Measurements from ENCODE around the gene SEMA4F. TPM values are rescaled to one million over a fixed set of nuclear protein-coding genes. Genes with fewer than 3 reads are reported as not detected.

Gene SEMA4F
- total RNA-seq (8.4 and 8.6 TPM in 2 replicates), polyA plus RNA-seq (8.3 and 8.7 TPM in 2 replicates)

GRCh38 chr2:74653985-74654882 is at the start of gene SEMA4F:
SEMA4F (plus strand) TSS chr2:74654247; CDS start chr2:74654377, 130 bp downstream.
- Histone ChIP-seq H3K27ac (no peak within 1 kb of the TSS), H3K4me1 (ENCODE audit: low read depth) (no peaks in the 10 kb centered on the region), H3K9me3 (ENCODE audit: low read depth) (no peaks in the 10 kb centered on the region), H3K27me3 (peaks cover 36% of the 10 kb centered on the region), H3K36me3 (no peaks in the 10 kb centered on the region), H3K4me3 (peak within 1 kb of the TSS; percentile 61)
- no peak for TF ChIP-seq CTCF (IDR thresholded peaks at IDR 0.05; ENCODE audit: low read depth, low read length)
- peak; percentile 96 to 98 for DNase-seq (ENCODE audit: low read depth in 1 of 2, low spot score in 1 of 2)

- Histone ChIP-seq H3K27me3 (peaks cover 24% of the 10 kb centered on the region), H3K4me3 (no peak overlapping the region), H3K27ac (no peak overlapping the region), H3K9me3 (ENCODE audit: low read depth) (no peaks in the 10 kb centered on the region), H3K4me1 (ENCODE audit: low read depth) (no peaks in the 10 kb centered on the region), H3K36me3 (no peaks in the 10 kb centered on the region)
- TF ChIP-seq CTCF (IDR thresholded peaks at IDR 0.05; ENCODE audit: low read depth, low read length): no peak
- no peak for DNase-seq (ENCODE audit: low read depth in 1 of 2, low spot score in 1 of 2)
Observed at GRCh38 chr2:74606927-74607326, 47.1 kb upstream of the SEMA4F start.

- no peak for TF ChIP-seq CTCF (IDR thresholded peaks at IDR 0.05; ENCODE audit: low read depth, low read length)
- DNase-seq (ENCODE audit: low read depth in 1 of 2, low spot score in 1 of 2): no peak
- Histone ChIP-seq H3K27ac (no peak overlapping the region), H3K9me3 (ENCODE audit: low read depth) (no peaks in the 10 kb centered on the region), H3K36me3 (no peaks in the 10 kb centered on the region), H3K4me3 (no peak overlapping the region), H3K4me1 (ENCODE audit: low read depth) (no peaks in the 10 kb centered on the region), H3K27me3 (peaks cover 34% of the 10 kb centered on the region)
Observed at GRCh38 chr2:74617122-74617521, 36.9 kb upstream of the SEMA4F start.

- H3K27me3 ChIP-seq: peaks cover 32% of the 10 kb centered on the region
- DNase-seq (ENCODE audit: low read depth in 1 of 2, low spot score in 1 of 2): no peak
- H3K36me3 ChIP-seq: no peaks in the 10 kb centered on the region
- H3K27ac ChIP-seq: no peak overlapping the region
- H3K4me1 ChIP-seq (ENCODE audit: low read depth): no peaks in the 10 kb centered on the region
- no peak for TF ChIP-seq CTCF (IDR thresholded peaks at IDR 0.05; ENCODE audit: low read depth, low read length)
- no peak overlapping the region for H3K4me3 ChIP-seq
- no peaks in the 10 kb centered on the region for H3K9me3 ChIP-seq (ENCODE audit: low read depth)
Observed at GRCh38 chr2:74618410-74619083, 35.5 kb upstream of the SEMA4F start.

- no peak for TF ChIP-seq CTCF (IDR thresholded peaks at IDR 0.05; ENCODE audit: low read depth, low read length)
- Histone ChIP-seq H3K4me3 (no peak overlapping the region), H3K36me3 (no peaks in the 10 kb centered on the region), H3K9me3 (ENCODE audit: low read depth) (no peaks in the 10 kb centered on the region), H3K27ac (no peak overlapping the region), H3K27me3 (peaks cover 23% of the 10 kb centered on the region), H3K4me1 (ENCODE audit: low read depth) (no peaks in the 10 kb centered on the region)
- DNase-seq (ENCODE audit: low read depth in 1 of 2, low spot score in 1 of 2): no peak
Observed at GRCh38 chr2:74619651-74620297, 34.3 kb upstream of the SEMA4F start.

Measured in cardiac muscle cell (in vitro differentiated cells and primary cell).